DOHH2 (cell line): ENCODE data around the gene CNPY1.

Source experiments
- EZH2phosphoT487 ChIP-seq: fragments of 200-600 bp; sonication (generic); IDR thresholded peaks from 2 replicates; pipeline ENCODE4 v1.6.1; 2017; ENCODE audit warnings: borderline replicate concordance, mild to moderate bottlenecking, antibody characterized with exemption, low read length, moderate library complexity, mixed read lengths
- TF ChIP-seq, protein P1 (sequence below): fragments of 200-600 bp; sonication (generic); IDR thresholded peaks from one replicate; pipeline ENCODE4 v1.5.1; 2014; ENCODE audit warnings: antibody characterized with exemption, mild to moderate bottlenecking, low read depth, low read length; ENCODE audit not compliant: poor library complexity, severe bottlenecking

DNA sequence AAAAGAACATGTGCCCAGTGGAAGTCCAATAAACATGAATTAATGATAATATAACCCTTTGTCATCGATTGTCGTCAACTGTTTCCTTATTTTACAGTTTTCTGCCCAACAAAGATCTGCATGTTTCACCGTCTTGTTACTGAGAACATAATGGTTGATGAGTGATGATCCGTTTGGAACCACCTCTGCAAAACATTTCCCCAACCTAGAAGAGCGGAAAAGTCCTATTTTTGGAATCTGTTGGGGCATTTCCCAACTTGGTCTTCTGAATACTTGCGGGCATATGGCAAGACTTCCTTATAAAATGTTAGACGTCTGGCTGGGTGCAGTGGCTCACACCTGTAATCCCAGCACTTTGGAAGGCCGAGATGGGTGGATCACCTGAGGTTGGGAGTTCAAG lies 32.1 kb downstream of the CNPY1 start:
- TF ChIP-seq, protein P1, sequence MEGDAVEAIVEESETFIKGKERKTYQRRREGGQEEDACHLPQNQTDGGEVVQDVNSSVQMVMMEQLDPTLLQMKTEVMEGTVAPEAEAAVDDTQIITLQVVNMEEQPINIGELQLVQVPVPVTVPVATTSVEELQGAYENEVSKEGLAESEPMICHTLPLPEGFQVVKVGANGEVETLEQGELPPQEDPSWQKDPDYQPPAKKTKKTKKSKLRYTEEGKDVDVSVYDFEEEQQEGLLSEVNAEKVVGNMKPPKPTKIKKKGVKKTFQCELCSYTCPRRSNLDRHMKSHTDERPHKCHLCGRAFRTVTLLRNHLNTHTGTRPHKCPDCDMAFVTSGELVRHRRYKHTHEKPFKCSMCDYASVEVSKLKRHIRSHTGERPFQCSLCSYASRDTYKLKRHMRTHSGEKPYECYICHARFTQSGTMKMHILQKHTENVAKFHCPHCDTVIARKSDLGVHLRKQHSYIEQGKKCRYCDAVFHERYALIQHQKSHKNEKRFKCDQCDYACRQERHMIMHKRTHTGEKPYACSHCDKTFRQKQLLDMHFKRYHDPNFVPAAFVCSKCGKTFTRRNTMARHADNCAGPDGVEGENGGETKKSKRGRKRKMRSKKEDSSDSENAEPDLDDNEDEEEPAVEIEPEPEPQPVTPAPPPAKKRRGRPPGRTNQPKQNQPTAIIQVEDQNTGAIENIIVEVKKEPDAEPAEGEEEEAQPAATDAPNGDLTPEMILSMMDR: no peak
- no peak for TF ChIP-seq EZH2phosphoT487
